GM23338 (cell line): ENCODE measurements around the gene WSCD2. TPM values are rescaled to one million over a fixed set of nuclear protein-coding genes. Genes with fewer than 3 reads are reported as not detected.

Experiments used
- ATAC-seq: fragments of 200-7000 bp; cut with Tn5 transposase; 3 replicates; pipeline ENCODE4 v1.9.1; 2020
- DNase-seq: peaks from one replicate; pipeline ENCODE4 v3.0.0-alpha.2; 2015; ENCODE audit warnings: low spot score
- H2AFZ ChIP-seq: fragments of 200-600 bp; sonication (generic); 2 replicates; pipeline ENCODE4 v1.8.0; 2016; ENCODE audit warnings: antibody characterized with exemption, mild to moderate bottlenecking, moderate library complexity
- H3F3A ChIP-seq: fragments of 200-600 bp; sonication (generic); replicated peaks from 2 replicates; pipeline ENCODE4 v1.8.0; 2017; ENCODE audit warnings: antibody characterized with exemption, mixed run types, low read depth
- H3K27ac ChIP-seq: fragments of 200-600 bp; sonication (generic); 2 replicates; pipeline ENCODE4 v1.6.1; 2016; ENCODE audit warnings: low read depth
- H3K27me3 ChIP-seq: fragments of 200-600 bp; sonication (generic); 2 replicates; pipeline ENCODE4 v1.8.0; 2016; ENCODE audit warnings: mild to moderate bottlenecking, mixed run types, moderate library complexity; ENCODE audit not compliant: insufficient read depth
- H3K36me3 ChIP-seq: fragments of 200-600 bp; sonication (generic); 2 replicates; pipeline ENCODE4 v1.8.0; 2016; ENCODE audit warnings: mild to moderate bottlenecking; ENCODE audit not compliant: insufficient read depth
- H3K4me1 ChIP-seq: fragments of 200-600 bp; sonication (generic); 2 replicates; pipeline ENCODE4 v1.8.0; 2016; ENCODE audit warnings: mild to moderate bottlenecking, moderate library complexity; ENCODE audit not compliant: insufficient read depth
- H3K4me2 ChIP-seq: fragments of 200-600 bp; sonication (generic); 2 replicates; pipeline ENCODE4 v1.7.1; 2017; ENCODE audit warnings: mixed run types
- H3K4me3 ChIP-seq: fragments of 200-600 bp; sonication (generic); 2 replicates; pipeline ENCODE4 v1.6.1; 2016; ENCODE audit warnings: mixed run types
- H3K79me2 ChIP-seq: fragments of 200-600 bp; sonication (generic); replicated peaks from 2 replicates; pipeline ENCODE4 v1.8.0; 2017; ENCODE audit warnings: mild to moderate bottlenecking; ENCODE audit not compliant: insufficient read depth
- H3K9me2 ChIP-seq: fragments of 200-600 bp; sonication (generic); 2 replicates; pipeline ENCODE4 v1.8.0; 2017; ENCODE audit not compliant: insufficient read depth
- H4K20me1 ChIP-seq: fragments of 200-600 bp; sonication (generic); replicated peaks from 2 replicates; pipeline ENCODE4 v1.8.0; 2017; ENCODE audit warnings: mild to moderate bottlenecking; ENCODE audit not compliant: insufficient read depth
- H3K27ac Mint-ChIP-seq: 2 replicates; pipeline ENCODE4 v1.8.0; 2020; ENCODE audit warnings: inconsistent platforms, mild to moderate bottlenecking, moderate library complexity, mixed read lengths
- H3K27me3 Mint-ChIP-seq: 3 replicates; pipeline ENCODE4 v1.8.0; 2022; ENCODE audit warnings: low read depth, mild to moderate bottlenecking, moderate library complexity, mixed read lengths, inconsistent platforms; ENCODE audit not compliant: insufficient read depth, poor library complexity
- H3K36me3 Mint-ChIP-seq: 3 replicates; pipeline ENCODE4 v1.8.0; 2021; ENCODE audit warnings: low read depth, mild to moderate bottlenecking, inconsistent platforms, moderate library complexity, mixed read lengths
- H3K4me1 Mint-ChIP-seq: 3 replicates; pipeline ENCODE4 v1.8.0; 2020; ENCODE audit warnings: mild to moderate bottlenecking, inconsistent platforms, mixed read lengths
- H3K4me3 Mint-ChIP-seq: 3 replicates; pipeline ENCODE4 v1.8.0; 2021; ENCODE audit warnings: moderate library complexity, mild to moderate bottlenecking, inconsistent platforms, mixed read lengths
- H3K9me3 Mint-ChIP-seq: 3 replicates; pipeline ENCODE4 v1.8.0; 2020; ENCODE audit warnings: moderate library complexity, mild to moderate bottlenecking, inconsistent platforms, mixed read lengths
- CREB1 ChIP-seq: fragments of 250-450 bp; sonication (Bioruptor Pico); IDR thresholded peaks from 2 replicates; pipeline ENCODE4 v1.5.0; 2020; ENCODE audit warnings: low read depth, mild to moderate bottlenecking, moderate library complexity
- CTCF ChIP-seq, 2 experiments: fragments of 200-600 bp in 1 of 2; sonication (generic) in 1 of 2; conservative IDR thresholded peaks; 2 replicates each; pipeline versions ENCODE4 v1.5.1 to v1.6.1; 2016 to 2017; ENCODE audit warnings: antibody characterized with exemption in 2 of 2, low read depth in 2 of 2, mild to moderate bottlenecking in 2 of 2, moderate library complexity in 1 of 2
- EZH2phosphoT487 ChIP-seq: fragments of 200-600 bp; sonication (generic); IDR thresholded peaks from one replicate; pipeline ENCODE4 v1.8.1; 2018; ENCODE audit warnings: antibody characterized with exemption; ENCODE audit not compliant: unreplicated experiment
- JUNB ChIP-seq: IDR thresholded peaks from one replicate; pipeline ENCODE4 v1.6.1; 2016; ENCODE audit warnings: antibody characterized with exemption; ENCODE audit not compliant: unreplicated experiment
- NANOG ChIP-seq: IDR thresholded peaks from 2 replicates; pipeline ENCODE4 v1.6.1; 2016; ENCODE audit warnings: antibody characterized with exemption, borderline replicate concordance
- POLR2AphosphoS5 ChIP-seq: IDR thresholded peaks from 2 replicates; pipeline ENCODE4 v1.6.1; 2016; ENCODE audit warnings: antibody characterized with exemption, low read depth
- REST ChIP-seq: IDR thresholded peaks from one replicate; pipeline ENCODE4 v1.6.1; 2018; ENCODE audit warnings: antibody characterized with exemption; ENCODE audit not compliant: unreplicated experiment
- ZNF331 ChIP-seq: fragments of 250-450 bp; sonication (Bioruptor Pico); IDR thresholded peaks from 2 replicates; pipeline ENCODE4 v1.5.0; 2020; ENCODE audit warnings: low read depth, mild to moderate bottlenecking, moderate library complexity
- ZNF462 ChIP-seq: fragments of 250-450 bp; sonication (Bioruptor Pico); IDR thresholded peaks from 2 replicates; pipeline ENCODE4 v1.5.0; 2020; ENCODE audit warnings: mild to moderate bottlenecking, moderate library complexity
- polyA plus RNA-seq: library from polyadenylated mRNA; unstranded; fragments of >200 nt; fragmentation: Nextera tagmentation; extraction: Ambion mirVana; gene quantifications from 2 replicates; pipeline ENCODE4 v1.2.1, GENCODE V29; 2016
- total RNA-seq: library from RNA; depleted of rRNA; stranded (reverse); fragments of >200 nt; shearing (Covaris generic); gene quantifications from 2 replicates; pipeline ENCODE4 v1.2.3, GENCODE V29; 2014

Gene WSCD2
- total and polyA plus RNA-seq, 2 experiments from 2014 or later, result 0.66 to 3.1 TPM

- Histone ChIP-seq H4K20me1 (no peaks in the 10 kb centered on the region), H3F3A (no peaks in the 10 kb centered on the region; the same call in 1 of the 2 replicates), H3K4me3 (no peak overlapping the region), H3K27me3 (no peaks in the 10 kb centered on the region), H3K36me3 (no peaks in the 10 kb centered on the region), H3K9me2 (0 out of 2 replicates have a peak, but pooled peaks cover 11% of the 10 kb centered on the region), H3K4me2 (no peak overlapping the region), H3K4me1 (peaks cover 30% of the 10 kb centered on the region), H3K79me2 (no peaks in the 10 kb centered on the region), H2AFZ (no peak overlapping the region), H3K27ac (no peak overlapping the region)
- no peak overlapping the region for H3K27ac Mint-ChIP-seq
- H3K27me3 Mint-ChIP-seq, result peaks cover 5% of the 10 kb centered on the region
- H3K36me3 Mint-ChIP-seq, result no peaks in the 10 kb centered on the region
- TF ChIP-seq EZH2phosphoT487 (no peak), POLR2AphosphoS5 (no peak), JUNB (no peak), ZNF462 (CRISPR knock-in tag) (no peak)
- H3K4me1 Mint-ChIP-seq, result peaks cover 46% of the 10 kb centered on the region
- no peaks in the 10 kb centered on the region for H3K9me3 Mint-ChIP-seq
- DNase-seq (no peak), ATAC-seq (no peak)
- H3K4me3 Mint-ChIP-seq, result no peak overlapping the region
Measured at GRCh38 chr12:108117902-108118301, 11.2 kb upstream of the WSCD2 start.

GRCh38 chr12:108119126-108119973 lies 9.7 kb upstream of the WSCD2 start:
- peaks cover 36% of the 10 kb centered on the region for H3K4me1 Mint-ChIP-seq
- TF ChIP-seq JUNB (no peak), EZH2phosphoT487 (no peak), CREB1 (CRISPR knock-in tag) (no peak), REST (no peak), CTCF (conservative IDR thresholded peaks at IDR 0.05; ENCODE audit: low read depth in 2 of 2) (no peak), NANOG (no peak), ZNF331 (no peak)

More at GRCh38 chr12:108119126-108119973, 9.7 kb upstream of the WSCD2 start:
- Mint-ChIP-seq H3K27ac (no peak overlapping the region), H3K4me3 (no peak overlapping the region), H3K36me3 (no peaks in the 10 kb centered on the region), H3K9me3 (no peaks in the 10 kb centered on the region), H3K27me3 (peaks cover 5% of the 10 kb centered on the region)
- Histone ChIP-seq H3K9me2 (0 out of 2 replicates have a peak, but pooled peaks cover 11% of the 10 kb centered on the region), H3K27me3 (no peaks in the 10 kb centered on the region), H4K20me1 (no peaks in the 10 kb centered on the region), H3K79me2 (no peaks in the 10 kb centered on the region), H2AFZ (no peak overlapping the region), H3K4me2 (no peak overlapping the region), H3K4me3 (no peak overlapping the region), H3K27ac (no peak overlapping the region), H3F3A (no peaks in the 10 kb centered on the region), H3K36me3 (no peaks in the 10 kb centered on the region), H3K4me1 (peaks cover 20% of the 10 kb centered on the region)
- no peak for ATAC-seq
- DNase-seq, result no peak
